Common myeloid progenitor, CD34-positive (primary cell): ENCODE results near the gene ITGA11.
"Not testable (repeated sequence)": the region's sequence is repeated elsewhere in the genome, so short reads cannot be mapped to it uniquely, and the experiment has no call there.

Experiments
- CTCF ChIA-PET: fragments of 350-600 bp; sonication (Branson Sonifier 250); formaldehyde crosslinking; loops from one replicate; lab custom pipeline; 2021; ENCODE audit warnings: antibody characterized with exemption; lab: Charles Lee
- POLR2A ChIA-PET: fragments of 350-600 bp; sonication (Branson Sonifier 250); formaldehyde crosslinking; loops from one replicate; lab custom pipeline; 2021; ENCODE audit warnings: antibody characterized with exemption; lab: Charles Lee
- DNase-seq, 3 donors: peaks; one replicate each; pipeline versions ENCODE4 v3.0.0 to v3.0.0-alpha.2; 2013
- H3K27ac ChIP-seq, 2 experiments: 1 replicate in 1 of 2; 2 replicates in 1 of 2; pipeline ENCODE4 v1.7.0; 2013; ENCODE audit warnings: inconsistent platforms in 2 of 2, low read length in 2 of 2, mild to moderate bottlenecking in 2 of 2, low read depth in 1 of 2, moderate library complexity in 1 of 2; ENCODE audit not compliant: severe bottlenecking in 2 of 2, insufficient read depth in 1 of 2, poor library complexity in 1 of 2
- H3K27me3 ChIP-seq, 5 experiments: replicated peaks in 2 of 5; 1 replicate in 3 of 5; 2 replicates in 2 of 5; pipeline versions ENCODE4 v1.6.1 to v1.7.0; 2013; ENCODE audit warnings: low read length in 4 of 5, mild to moderate bottlenecking in 2 of 5, moderate library complexity in 2 of 5, inconsistent platforms in 1 of 5; ENCODE audit not compliant: insufficient read depth in 5 of 5, control insufficient read depth in 4 of 5
- H3K36me3 ChIP-seq, 4 experiments: 1 replicate in 2 of 4; 2 replicates in 2 of 4; pipeline versions ENCODE4 v1.6.1 to v1.7.0; 2013; ENCODE audit warnings: low read length in 3 of 4, control low read depth in 1 of 4, mild to moderate bottlenecking in 1 of 4; ENCODE audit not compliant: control insufficient read depth in 4 of 4, insufficient read depth in 4 of 4
- H3K4me1 ChIP-seq, 4 experiments: 1 replicate in 3 of 4; 2 replicates in 1 of 4; pipeline versions ENCODE4 v1.6.1 to v1.7.1; 2013; ENCODE audit warnings: low read length in 3 of 4, mild to moderate bottlenecking in 3 of 4, control low read depth in 1 of 4, inconsistent platforms in 1 of 4, moderate library complexity in 1 of 4; ENCODE audit not compliant: control insufficient read depth in 4 of 4, insufficient read depth in 4 of 4; ENCODE audit errors: control extremely low read depth in 1 of 4
- H3K4me3 ChIP-seq, 7 experiments: 1 replicate in 4 of 7; 2 replicates in 3 of 7; pipeline versions ENCODE4 v1.5.1 to v1.7.0; 2013; ENCODE audit warnings: mild to moderate bottlenecking in 7 of 7, low read length in 6 of 7, moderate library complexity in 6 of 7, inconsistent platforms in 2 of 7, low read depth in 2 of 7, control low read depth in 1 of 7; ENCODE audit not compliant: insufficient read depth in 4 of 7, control insufficient read depth in 1 of 7; ENCODE audit errors: extremely low read depth in 1 of 7
- H3K9me3 ChIP-seq, 5 experiments: 1 replicate in 4 of 5; 2 replicates in 1 of 5; pipeline versions ENCODE4 v1.6.1 to v1.7.1; 2013; ENCODE audit warnings: low read length in 4 of 5, mild to moderate bottlenecking in 2 of 5, inconsistent platforms in 1 of 5, low read depth in 1 of 5, moderate library complexity in 1 of 5; ENCODE audit not compliant: control insufficient read depth in 4 of 5, insufficient read depth in 2 of 5; ENCODE audit errors: control extremely low read depth in 1 of 5
- WGBS: methylation state at CpG from one replicate; pipeline ENCODE4 v1.1.5; 2013; ENCODE audit not compliant: insufficient coverage; 5-methylcytosine and 5-hydroxymethylcytosine counted together

Gene ITGA11

GRCh38 chr15:68402432-68403160, 29.4 kb downstream of the ITGA11 start:
- WGBS = 98% methylated on average over 8 of the region's 9 CpGs
- no peak for DNase-seq
- H3K27me3 ChIP-seq = no peaks in the 10 kb centered on the region
- no peaks in the 10 kb centered on the region for H3K4me1 ChIP-seq
- ChIA-PET POLR2A (no interaction called here), CTCF (no interaction called here)
- H3K36me3 ChIP-seq = no peaks in the 10 kb centered on the region
- H3K4me3 ChIP-seq = no peak overlapping the region
- H3K27ac ChIP-seq = no peak overlapping the region
- peaks cover 0 to 4% (median 0%) of the 10 kb centered on the region in 5 experiments for H3K9me3 ChIP-seq

- Histone ChIP-seq H3K4me3 (no peak overlapping the region), H3K27me3 (no peaks in the 10 kb centered on the region), H3K4me1 (no peaks in the 10 kb centered on the region), H3K9me3 (peaks cover 0 to 4% (median 0%) of the 10 kb centered on the region in 5 experiments), H3K27ac (no peak overlapping the region), H3K36me3 (no peaks in the 10 kb centered on the region)
- POLR2A ChIA-PET = no interaction called here
- CTCF ChIA-PET = no interaction called here
- 97% methylated on average over 6 of the region's 11 CpGs for WGBS
- no peak for DNase-seq
These were observed 30.2 kb downstream of the ITGA11 start for GRCh38 chr15:68401496-68402431.

- Histone ChIP-seq H3K9me3 (peaks cover 0 to 4% (median 0%) of the 10 kb centered on the region in 5 experiments), H3K36me3 (no peaks in the 10 kb centered on the region), H3K27ac (no peak overlapping the region), H3K4me3 (no peak overlapping the region), H3K27me3 (no peaks in the 10 kb centered on the region), H3K4me1 (no peaks in the 10 kb centered on the region)
- CTCF ChIA-PET = interaction anchor here (1.0 kb wide), 1 partner anchor 21 kb away, joined by 3 read pairs; no protein-coding TSS in a partner anchor
- WGBS = no CpG with 5 or more reads among the region's 1 CpG
- POLR2A ChIA-PET = no interaction called here
- peak in 1 of 3 donors; percentile 43 for DNase-seq
These were observed 31.9 kb downstream of the ITGA11 start for GRCh38 chr15:68400066-68400456.

GRCh38 chr15:68399096-68400065, 32.6 kb downstream of the ITGA11 start:
- Histone ChIP-seq H3K9me3 (peaks cover 0 to 4% (median 2%) of the 10 kb centered on the region in 5 experiments), H3K4me3 (no peak overlapping the region), H3K36me3 (no peaks in the 10 kb centered on the region), H3K27me3 (no peaks in the 10 kb centered on the region), H3K27ac (no peak overlapping the region), H3K4me1 (no peaks in the 10 kb centered on the region)
- POLR2A ChIA-PET = no interaction called here
- CTCF ChIA-PET = interaction anchor here (1.0 to 1.3 kb wide), 2 partner anchors 14 to 21 kb away, joined by 3 read pairs; no protein-coding TSS in a partner anchor
- no CpG with 5 or more reads among the region's 5 CpGs for WGBS
- DNase-seq = peak in 1 of 3 donors; percentile 38

GRCh38 chr15:68397999-68398398, 34.0 kb downstream of the ITGA11 start:
- H3K4me1 ChIP-seq, H3K36me3 ChIP-seq, H3K9me3 ChIP-seq, CTCF ChIA-PET, DNase-seq, H3K27me3 ChIP-seq, H3K4me3 ChIP-seq, POLR2A ChIA-PET, H3K27ac ChIP-seq: not testable (repeated sequence)
- no CpG with 5 or more reads among the region's 3 CpGs for WGBS

GRCh38 chr15:68396068-68396467, 35.9 kb downstream of the ITGA11 start:
- WGBS = no CpG with 5 or more reads among the region's 1 CpG
- POLR2A ChIA-PET = no interaction called here

More at GRCh38 chr15:68396068-68396467, 35.9 kb downstream of the ITGA11 start:
- Histone ChIP-seq H3K9me3 (peaks cover 0 to 8% (median 0%) of the 10 kb centered on the region in 5 experiments), H3K27me3 (no peaks in the 10 kb centered on the region), H3K36me3 (no peaks in the 10 kb centered on the region), H3K4me3 (no peak overlapping the region), H3K27ac (no peak overlapping the region), H3K4me1 (peaks cover 0 to 3% (median 0%) of the 10 kb centered on the region in 4 experiments)
- CTCF ChIA-PET = no interaction called here
- DNase-seq = no peak
